Measurements from ENCODE around the gene PARVG. TPM values are rescaled to one million over a fixed set of nuclear protein-coding genes. Genes with fewer than 3 reads are reported as not detected.

The PARVG gene
- total and polyA plus RNA-seq, 9 of the 15 experiments (the other 6 are each of a cell fraction or from before 2014, with no cell fraction given) = 0.35 TPM; not detected in 8

DNA sequence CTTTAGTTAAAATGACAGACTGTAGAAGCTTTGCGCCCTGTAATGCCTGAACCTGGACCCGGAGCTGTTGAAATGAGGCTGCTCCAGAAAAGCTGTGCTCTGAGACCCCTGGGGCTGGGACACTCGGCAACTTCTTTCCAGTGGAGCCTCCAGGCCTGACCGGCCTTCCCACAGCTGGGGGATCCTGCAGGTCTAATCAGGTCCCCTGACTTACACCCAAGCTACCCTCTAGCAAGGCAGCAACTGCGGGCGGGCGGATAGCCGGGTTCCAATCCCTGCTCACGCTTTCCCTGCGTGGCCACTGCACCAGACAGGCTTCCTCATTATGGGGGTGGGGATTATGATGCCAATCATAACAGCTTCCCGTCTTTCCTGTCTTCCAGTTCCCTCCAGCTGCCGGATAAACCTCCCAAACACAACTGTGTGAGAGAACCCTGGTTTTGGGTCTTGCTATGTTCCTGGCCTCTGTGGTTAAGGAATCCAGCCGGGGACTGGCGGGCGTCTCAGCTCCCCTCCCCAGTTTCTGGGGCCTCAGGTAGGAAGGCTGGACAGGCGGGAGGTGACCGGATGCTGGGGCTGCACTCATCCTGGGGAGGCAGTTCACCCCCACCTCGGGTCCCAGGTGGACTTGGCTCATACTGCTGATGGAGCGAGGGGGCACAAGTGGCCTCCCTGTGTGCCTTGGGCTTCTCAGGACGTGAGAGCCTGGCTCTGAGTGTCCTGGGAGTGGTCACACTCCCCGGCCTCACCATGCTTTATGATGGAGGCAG is 38.6 kb downstream of the PARVG start:
- Histone ChIP-seq H2AFZ (ENCODE audit: low read depth, low read length) (no peak overlapping the region), H3K27me3 (ENCODE audit: control insufficient read depth in 2 of 2, insufficient read depth in 2 of 2, low read length in 2 of 2) (peaks cover 0 to 27% of the 10 kb centered on the region in 2 experiments; a peak in 2 of 5 replicates), H4K20me1 (replicated peaks; ENCODE audit: control insufficient read depth, insufficient read depth, low read length) (no peaks in the 10 kb centered on the region), H3K36me3 (ENCODE audit: control insufficient read depth, insufficient read depth, low read length) (no peaks in the 10 kb centered on the region), H3K4me2 (ENCODE audit: insufficient read depth, low read length) (no peak overlapping the region), H3K27ac (ENCODE audit: extremely low read depth, low read depth, low read length) (no peak overlapping the region), H3K9ac (ENCODE audit: insufficient read depth in 1 of 2, low read depth in 2 of 2, low read length in 2 of 2) (no peak overlapping the region), H3K9me3 (replicated peaks; ENCODE audit: control insufficient read depth, insufficient read depth, low read depth, low read length) (no peaks in the 10 kb centered on the region), H3K79me2 (ENCODE audit: control insufficient read depth, insufficient read depth, low read length) (no peaks in the 10 kb centered on the region), H3K4me3 (no peak overlapping the region), H3K4me1 (replicated peaks in 1 of 2; ENCODE audit: control insufficient read depth in 2 of 2, insufficient read depth in 2 of 2, low read length in 2 of 2) (no peaks in the 10 kb centered on the region), H3K9me1 (ENCODE audit: control insufficient read depth, insufficient read depth, low read length) (no peaks in the 10 kb centered on the region)
- 2% methylated on average over 13 of the region's 21 CpGs for WGBS (ENCODE audit: insufficient coverage, low coverage, missing lambda C conversion rate)
- BruUV-seq (replicated peaks) = no TSS peak
- ChIA-PET POLR2A (no interaction called here), CTCF (ENCODE audit: low intra/inter-chr PET ratio) (no interaction called here)
- no peak for ATAC-seq
- no peak for DNase-seq (ENCODE audit: extremely low read depth in 1 of 4, low spot score in 3 of 4)
- TF ChIP-seq TSC22D4 (tag; IDR thresholded peaks at IDR 0.05) (no peak), JUND (IDR thresholded peaks at IDR 0.05; ENCODE audit: borderline replicate concordance, low read depth, low read length) (no peak), JUND (tag; IDR thresholded peaks at IDR 0.05; ENCODE audit: borderline replicate concordance, low read depth, low read length) (no peak), ZNF121 (CRISPR knock-in tag; conservative IDR thresholded peaks at IDR 0.05) (no peak), BDP1 (IDR thresholded peaks at IDR 0.05; ENCODE audit: insufficient read depth, insufficient read length) (no peak), SNIP1 (IDR thresholded peaks at IDR 0.05; ENCODE audit: low read depth) (no peak), NCOA6 (IDR thresholded peaks at IDR 0.05) (no peak)
- TF ChIP-seq, protein P1, sequence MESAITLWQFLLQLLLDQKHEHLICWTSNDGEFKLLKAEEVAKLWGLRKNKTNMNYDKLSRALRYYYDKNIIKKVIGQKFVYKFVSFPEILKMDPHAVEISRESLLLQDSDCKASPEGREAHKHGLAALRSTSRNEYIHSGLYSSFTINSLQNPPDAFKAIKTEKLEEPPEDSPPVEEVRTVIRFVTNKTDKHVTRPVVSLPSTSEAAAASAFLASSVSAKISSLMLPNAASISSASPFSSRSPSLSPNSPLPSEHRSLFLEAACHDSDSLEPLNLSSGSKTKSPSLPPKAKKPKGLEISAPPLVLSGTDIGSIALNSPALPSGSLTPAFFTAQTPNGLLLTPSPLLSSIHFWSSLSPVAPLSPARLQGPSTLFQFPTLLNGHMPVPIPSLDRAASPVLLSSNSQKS (CRISPR knock-in tag; IDR thresholded peaks at IDR 0.05) = no peak
- TF ChIP-seq, protein P2, sequence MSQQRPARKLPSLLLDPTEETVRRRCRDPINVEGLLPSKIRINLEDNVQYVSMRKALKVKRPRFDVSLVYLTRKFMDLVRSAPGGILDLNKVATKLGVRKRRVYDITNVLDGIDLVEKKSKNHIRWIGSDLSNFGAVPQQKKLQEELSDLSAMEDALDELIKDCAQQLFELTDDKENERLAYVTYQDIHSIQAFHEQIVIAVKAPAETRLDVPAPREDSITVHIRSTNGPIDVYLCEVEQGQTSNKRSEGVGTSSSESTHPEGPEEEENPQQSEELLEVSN (IDR thresholded peaks at IDR 0.05; ENCODE audit: borderline replicate concordance in 1 of 2, extremely low read depth in 1 of 2, insufficient read depth in 1 of 2, insufficient read length in 1 of 2, low read depth in 1 of 2, low read length in 1 of 2, poor library complexity in 1 of 2, severe bottlenecking in 1 of 2) = no peak
- in situ Hi-C loops (cut with MboI) = no loop called here
- intact Hi-C loops (cut with micrococcal nuclease) = no loop called here
- FAIRE-seq = no peak

Measured in K562 (cell line).